ENCODE data around the gene KCNJ12.

The KCNJ12 gene

DNA sequence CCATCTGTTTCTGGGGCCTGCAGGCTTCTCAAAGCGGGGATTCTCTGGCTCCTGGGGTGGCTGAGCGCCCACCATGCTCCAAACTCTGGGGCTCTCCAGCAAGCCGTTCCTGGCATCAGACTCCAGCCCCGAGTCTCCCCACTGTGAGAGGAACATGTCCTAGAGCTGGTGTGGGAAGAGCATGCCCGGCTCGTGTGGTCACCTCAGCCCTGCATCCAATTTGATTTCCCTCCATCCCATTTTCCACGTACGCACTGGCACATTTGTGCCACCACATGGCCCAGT, 23.2 kb upstream of the KCNJ12 start:
- TF ChIP-seq, protein P1, sequence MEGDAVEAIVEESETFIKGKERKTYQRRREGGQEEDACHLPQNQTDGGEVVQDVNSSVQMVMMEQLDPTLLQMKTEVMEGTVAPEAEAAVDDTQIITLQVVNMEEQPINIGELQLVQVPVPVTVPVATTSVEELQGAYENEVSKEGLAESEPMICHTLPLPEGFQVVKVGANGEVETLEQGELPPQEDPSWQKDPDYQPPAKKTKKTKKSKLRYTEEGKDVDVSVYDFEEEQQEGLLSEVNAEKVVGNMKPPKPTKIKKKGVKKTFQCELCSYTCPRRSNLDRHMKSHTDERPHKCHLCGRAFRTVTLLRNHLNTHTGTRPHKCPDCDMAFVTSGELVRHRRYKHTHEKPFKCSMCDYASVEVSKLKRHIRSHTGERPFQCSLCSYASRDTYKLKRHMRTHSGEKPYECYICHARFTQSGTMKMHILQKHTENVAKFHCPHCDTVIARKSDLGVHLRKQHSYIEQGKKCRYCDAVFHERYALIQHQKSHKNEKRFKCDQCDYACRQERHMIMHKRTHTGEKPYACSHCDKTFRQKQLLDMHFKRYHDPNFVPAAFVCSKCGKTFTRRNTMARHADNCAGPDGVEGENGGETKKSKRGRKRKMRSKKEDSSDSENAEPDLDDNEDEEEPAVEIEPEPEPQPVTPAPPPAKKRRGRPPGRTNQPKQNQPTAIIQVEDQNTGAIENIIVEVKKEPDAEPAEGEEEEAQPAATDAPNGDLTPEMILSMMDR (conservative IDR thresholded peaks at IDR 0.05; ENCODE audit: low read depth, low read length): no peak

DNA sequence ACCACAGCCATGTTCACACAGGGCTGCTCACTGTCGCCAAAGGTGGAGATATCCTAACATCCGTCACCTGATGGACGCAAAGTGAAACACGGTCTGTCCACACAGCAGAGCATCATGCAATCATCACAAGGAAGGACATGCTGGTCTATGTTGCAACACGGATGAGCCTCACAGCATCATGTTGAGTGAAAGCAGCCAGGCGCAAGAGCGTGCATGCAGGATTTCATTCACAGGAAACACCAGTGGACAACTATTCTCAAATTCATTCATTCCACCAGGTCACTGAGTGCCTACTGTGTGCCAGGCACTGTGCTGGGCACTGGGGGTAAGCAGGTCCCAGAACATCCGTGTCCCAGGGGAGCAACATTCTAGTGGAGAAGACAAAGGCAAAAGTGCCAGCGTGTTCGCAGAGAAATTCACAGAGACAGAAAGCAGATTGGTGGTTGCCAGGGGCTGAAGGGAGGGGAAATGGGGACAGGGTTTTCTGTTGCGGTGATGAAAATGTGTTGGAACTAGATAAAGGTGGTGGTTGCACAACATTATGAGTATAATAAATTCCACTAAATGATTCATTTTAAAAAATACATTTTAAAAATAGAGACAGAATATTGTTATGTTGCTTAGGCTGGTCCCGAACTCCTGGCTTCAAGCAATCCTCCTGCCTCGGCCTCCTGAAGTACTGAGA, 22.7 kb upstream of the KCNJ12 start:
- DNase-seq (ENCODE audit: low read depth): no peak
- TF ChIP-seq, protein P1 (conservative IDR thresholded peaks at IDR 0.05; ENCODE audit: low read depth, low read length): no peak
- H3K4me3 ChIP-seq (ENCODE audit: low read length): no peak overlapping the region

More for the DNA sequence above, 23.2 kb upstream of the KCNJ12 start:
- no peak overlapping the region for H3K4me3 ChIP-seq (ENCODE audit: low read length)
- no peak for DNase-seq (ENCODE audit: low read depth)

DNA sequence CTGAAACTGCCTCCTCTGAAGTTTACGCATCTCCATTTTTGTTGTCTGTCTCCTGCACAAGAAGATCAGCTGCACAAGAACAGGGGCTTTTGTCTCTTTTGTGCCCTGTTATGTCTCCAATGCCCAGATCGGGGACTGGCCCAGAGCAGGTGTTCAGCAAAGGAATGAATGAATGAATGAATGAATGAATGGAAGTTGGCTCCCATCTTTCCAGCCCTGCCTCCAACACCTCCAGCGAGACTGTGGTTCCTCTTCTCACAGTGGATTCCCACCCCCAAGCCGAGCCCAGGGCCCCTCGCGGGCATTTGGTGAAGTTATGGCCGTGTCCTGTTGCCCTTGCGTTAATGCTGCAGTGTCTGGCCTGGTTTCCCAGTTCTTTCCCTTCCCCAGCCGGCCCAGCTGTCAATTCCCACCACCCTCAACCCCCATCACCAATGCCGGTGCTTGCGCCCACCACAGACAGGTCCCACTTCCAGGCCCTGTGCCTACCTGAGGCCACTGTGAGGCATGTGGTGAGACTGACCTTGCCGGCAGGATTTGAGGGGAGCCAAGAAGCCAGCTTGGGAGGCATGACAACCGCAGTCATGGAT, 21.3 kb upstream of the KCNJ12 start:
- no peak overlapping the region for H3K4me3 ChIP-seq (ENCODE audit: low read length)
- TF ChIP-seq, protein P1 (conservative IDR thresholded peaks at IDR 0.05; ENCODE audit: low read depth, low read length): no peak
- DNase-seq (ENCODE audit: low read depth): no peak

DNA sequence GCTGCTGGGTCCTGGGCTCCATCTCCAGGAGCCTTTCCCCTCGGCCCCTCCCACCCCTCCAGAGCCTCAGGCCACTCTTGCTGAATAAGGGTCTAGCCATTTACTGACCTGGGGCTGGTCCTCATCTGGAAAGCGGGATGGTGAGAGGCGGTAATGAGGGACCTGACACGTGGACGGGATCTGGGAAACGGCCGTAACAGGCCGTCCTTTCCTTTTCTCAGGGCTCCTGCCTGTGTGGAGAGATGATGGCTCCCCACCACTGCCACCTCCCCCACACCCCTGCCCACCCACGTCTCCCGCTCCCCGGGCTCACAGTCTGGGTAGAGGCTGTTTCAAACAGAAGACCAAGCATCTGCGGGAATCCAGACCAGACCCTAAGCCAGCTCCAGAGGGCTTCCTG, 20.6 kb upstream of the KCNJ12 start:
- DNase-seq (ENCODE audit: low read depth): no peak
- TF ChIP-seq, protein P1 (conservative IDR thresholded peaks at IDR 0.05; ENCODE audit: low read depth, low read length): no peak

DNA sequence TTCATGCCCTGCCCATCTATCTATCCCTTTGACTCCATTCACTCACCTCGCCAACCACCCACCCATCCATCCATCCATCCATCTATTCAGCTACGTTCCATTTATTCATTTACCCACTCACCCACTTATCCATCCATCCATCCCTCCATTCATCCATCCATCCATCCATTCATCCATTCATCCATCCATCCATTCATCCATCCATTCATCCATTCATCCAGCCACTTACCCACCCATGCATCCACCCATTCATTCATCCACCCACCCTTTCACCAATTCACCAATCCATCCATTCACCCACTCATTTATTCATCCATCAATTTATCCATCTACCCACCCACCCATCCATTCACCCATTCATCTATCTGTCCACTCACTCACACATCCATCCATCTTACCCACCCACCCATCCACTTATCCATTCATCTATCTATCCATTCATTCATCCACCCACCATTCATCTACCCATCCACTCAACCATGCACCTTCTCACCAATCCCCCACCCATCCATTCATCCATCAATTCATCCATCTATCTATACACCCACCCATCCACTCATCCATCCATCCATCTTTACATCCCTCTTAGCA, 19.5 kb upstream of the KCNJ12 start:
- DNase-seq (ENCODE audit: low read depth): no peak
- TF ChIP-seq, protein P1 (conservative IDR thresholded peaks at IDR 0.05; ENCODE audit: low read depth, low read length): no peak

More for the DNA sequence above, 20.6 kb upstream of the KCNJ12 start:
- H3K4me3 ChIP-seq (ENCODE audit: low read length): no peak overlapping the region

DNA sequence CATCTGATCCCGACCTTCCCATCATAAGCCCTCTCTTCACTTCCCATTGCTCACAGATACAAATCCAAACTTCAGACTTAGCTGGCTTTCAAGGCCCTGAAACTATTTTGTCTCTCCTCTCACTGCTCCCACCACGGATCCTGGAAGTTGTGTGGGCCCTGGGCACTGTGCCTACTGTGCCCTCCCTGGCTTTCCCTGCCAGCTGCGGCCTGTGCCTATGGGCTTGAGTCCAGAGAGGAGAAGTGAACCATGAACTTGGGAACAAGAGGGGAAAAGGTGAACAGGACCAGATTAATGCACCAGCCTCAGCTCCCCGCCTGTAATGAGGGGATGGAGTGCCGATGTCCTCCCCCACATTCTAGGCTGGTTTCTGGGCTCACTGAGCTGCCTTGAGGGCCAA, 18.9 kb upstream of the KCNJ12 start:
- no peak for DNase-seq (ENCODE audit: low read depth)
- H3K4me3 ChIP-seq (ENCODE audit: low read length): no peak overlapping the region
- TF ChIP-seq, protein P1 (conservative IDR thresholded peaks at IDR 0.05; ENCODE audit: low read depth, low read length): no peak

More for the DNA sequence above, 19.5 kb upstream of the KCNJ12 start:
- no peak overlapping the region for H3K4me3 ChIP-seq (ENCODE audit: low read length)

All from retinal pigment epithelial cell (primary cell).